ENCODE measurements around the gene DCST1. TPM values are rescaled to one million over a fixed set of nuclear protein-coding genes. Genes with fewer than 3 reads are reported as not detected.

The DCST1 gene
- total and polyA plus RNA-seq, 2 of the 8 experiments (the other 6 are each of a cell fraction or from before 2014, with no cell fraction given): not detected

DNA sequence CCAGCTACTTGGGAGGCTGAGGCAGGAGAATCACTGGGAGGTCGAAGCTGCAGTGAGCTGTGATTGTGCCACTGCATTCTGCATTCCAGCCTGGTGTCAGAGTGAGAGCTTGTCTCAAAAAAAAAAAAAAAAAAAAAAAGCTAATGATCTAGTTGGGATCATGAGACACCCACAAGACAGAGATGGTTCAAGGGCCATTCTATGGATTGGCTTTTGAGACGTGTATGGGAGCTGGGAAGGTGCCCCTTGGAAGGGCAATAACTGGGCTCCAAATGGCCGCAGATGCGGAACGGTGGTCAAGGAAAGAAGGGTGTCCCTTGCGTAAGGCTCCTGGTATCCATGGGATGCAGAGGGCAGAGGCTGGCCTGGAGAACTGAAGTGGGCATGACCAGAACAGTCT is 10.7 kb downstream of the DCST1 start:
- Histone ChIP-seq H3K56ac (replicated peaks; ENCODE audit: insufficient read length, low read depth, low read length) (no peak overlapping the region), H2BK20ac (ENCODE audit: low read length) (peak overlapping the region; percentile 55; the same call in 1 of the 2 replicates), H4K5ac (ENCODE audit: insufficient read length, low read depth, low read length) (no peak overlapping the region), H4K20me1 (replicated peaks in 1 of 2; ENCODE audit: control insufficient read depth in 1 of 2, insufficient read depth in 2 of 2, low read length in 2 of 2) (no peaks in the 10 kb centered on the region), H3K4me2 (ENCODE audit: insufficient read depth in 1 of 2, low read depth in 2 of 2, low read length in 2 of 2) (no peak overlapping the region), H2AK5ac (ENCODE audit: low read depth, low read length) (no peak overlapping the region; the same call in 1 of the 2 replicates), H3K9ac (replicated peaks in 1 of 4; ENCODE audit: extremely low read depth in 1 of 4, low read depth in 3 of 4, low read length in 3 of 4) (no peak overlapping the region), H3K36me3 (ENCODE audit: control insufficient read depth in 2 of 4, insufficient read depth in 4 of 4, low read length in 3 of 4) (no peaks in the 10 kb centered on the region), H3K79me2 (ENCODE audit: control insufficient read depth in 1 of 2, insufficient read depth in 2 of 2, low read length in 2 of 2) (no peaks in the 10 kb centered on the region), H2BK5ac (ENCODE audit: low read depth, low read length) (peak overlapping the region; percentile 68), H3K27ac (ENCODE audit: low read depth, low read length) (no peak overlapping the region), H3K9me3 (ENCODE audit: insufficient read depth in 2 of 2, low read depth in 1 of 2, low read length in 1 of 2) (no peaks in the 10 kb centered on the region), H3K4me3 (ENCODE audit: extremely low read depth in 1 of 4, insufficient read depth in 2 of 4, low read depth in 3 of 4, low read length in 4 of 4) (no peak overlapping the region), H4K8ac (ENCODE audit: extremely low read depth, insufficient read depth, low read length) (peak overlapping the region; percentile 39), H3K18ac (ENCODE audit: extremely low read depth, low read length) (no peak overlapping the region), H2BK120ac (replicated peaks; ENCODE audit: low read depth, low read length) (no peak overlapping the region), H2AFZ (ENCODE audit: low read length) (no peak overlapping the region), H3K14ac (ENCODE audit: insufficient read length) (no peak overlapping the region), H3K4ac (replicated peaks; ENCODE audit: insufficient read length, low read depth, low read length) (peak overlapping the region; percentile 11), H3K23me2 (ENCODE audit: low read depth, low read length) (no peaks in the 10 kb centered on the region; the same call in 1 of the 2 replicates), H4K91ac (replicated peaks; ENCODE audit: insufficient read length, low read length) (peak overlapping the region; percentile 4), H2BK15ac (ENCODE audit: low read length) (peak overlapping the region; percentile 55), H3K27me3 (replicated peaks in 1 of 4; ENCODE audit: control insufficient read depth in 3 of 4, extremely low read depth in 1 of 4, insufficient read depth in 3 of 4, low read length in 3 of 4) (no peaks in the 10 kb centered on the region; a peak in 2 of 7 replicates), H3K4me1 (replicated peaks in 1 of 4; ENCODE audit: control insufficient read depth in 3 of 4, insufficient read depth in 4 of 4, low read length in 3 of 4) (peaks cover 0 to 11% (median 3%) of the 10 kb centered on the region in 4 experiments; a peak in 4 of 7 replicates), H3K23ac (ENCODE audit: insufficient read length) (no peak overlapping the region), H2BK12ac (ENCODE audit: low read depth, low read length) (peak overlapping the region; percentile 81; the same call in 1 of the 2 replicates), H3K79me1 (ENCODE audit: low read depth, low read length) (no peaks in the 10 kb centered on the region; the same call in 1 of the 2 replicates)
- WGBS, 2 experiments (ENCODE audit: extremely low coverage in 1 of 2, insufficient coverage in 1 of 2, insufficient read length in 1 of 2, insufficient replicate concordance in 2 of 2, low coverage in 1 of 2, low lambda C conversion rate in 2 of 2, missing lambda C conversion rate in 1 of 2): 98% methylated on average over 5 of the region's 6 CpGs; no CpG with 5 or more reads in 1 of the 2 experiments
- CTCF ChIA-PET (ENCODE audit: partially characterized antibody): interaction anchor here (0.5 to 32.4 kb wide), 19 partner anchors 13 to 563 kb away, joined by 3 to 907 read pairs (median 4); partner anchors contain the start of genes ADAM15, DCST1, DCST2 and EFNA3
- FAIRE-seq: no peak
- POLR2A ChIA-PET (ENCODE audit: partially characterized antibody): interaction anchor here (1.1 to 3.1 kb wide), 7 partner anchors 24 to 149 kb away, joined by 3 to 11 read pairs (median 4); partner anchors contain the start of genes PBXIP1 and SLC50A1
- DNase-seq (ENCODE audit: low read depth in 1 of 2, low spot score in 2 of 2): no peak
- TF ChIP-seq CTBP2 (IDR thresholded peaks at IDR 0.05; ENCODE audit: borderline replicate concordance, insufficient read depth, insufficient read length, low read length) (no peak), TEAD4 (IDR thresholded peaks at IDR 0.05; ENCODE audit: low read depth, low read length) (no peak), RXRA (IDR thresholded peaks at IDR 0.05; ENCODE audit: insufficient read depth, low read depth, low read length) (no peak), KDM5A (IDR thresholded peaks at IDR 0.05; ENCODE audit: low read length) (no peak)
